ENCODE data around the gene WBP2.
"Not testable (repeated sequence)": the region's sequence is repeated elsewhere in the genome, so short reads cannot be mapped to it uniquely, and the experiment has no call there.

The WBP2 gene

DNA sequence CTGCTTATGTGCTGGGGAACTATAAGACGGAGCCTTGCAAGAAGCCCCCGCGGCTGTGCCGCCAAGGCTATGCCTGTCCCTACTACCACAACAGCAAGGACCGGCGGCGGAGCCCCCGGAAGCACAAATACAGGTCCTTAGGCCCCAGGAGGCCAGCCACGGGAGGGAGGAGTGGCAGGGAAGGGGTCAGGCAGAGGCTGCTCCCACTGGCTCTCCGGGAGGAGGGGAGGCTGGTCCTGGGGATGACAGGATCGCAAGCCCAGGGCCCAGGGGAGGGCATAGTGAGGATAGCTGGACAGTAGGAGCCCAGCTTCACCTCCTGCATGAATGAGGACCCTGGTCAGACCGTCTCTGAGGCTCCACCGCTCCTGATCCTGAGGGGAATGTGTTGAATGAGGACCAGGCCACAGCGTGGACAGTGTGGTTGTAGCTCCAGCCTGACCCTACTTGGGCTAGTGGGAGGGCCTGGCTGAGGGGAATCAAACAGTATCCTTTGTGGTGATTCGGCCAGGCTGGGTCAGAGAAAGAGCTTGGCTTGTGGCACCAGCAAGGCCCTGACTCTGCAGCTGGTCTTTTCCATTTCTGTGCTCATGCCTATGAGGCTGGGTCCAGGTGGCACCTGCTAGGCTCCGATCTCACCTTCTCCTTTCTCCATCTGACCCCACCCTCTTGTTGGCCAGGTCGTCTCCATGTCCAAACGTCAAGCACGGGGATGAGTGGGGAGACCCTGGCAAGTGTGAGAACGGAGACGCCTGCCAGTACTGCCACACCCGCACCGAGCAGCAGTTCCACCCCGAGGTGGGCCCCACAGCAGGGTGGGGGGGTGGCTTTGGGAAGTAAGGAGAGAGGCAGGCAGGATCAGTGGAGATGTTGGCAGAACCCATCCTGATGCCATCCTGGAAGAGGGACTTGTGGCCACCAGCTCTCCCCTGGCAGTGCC, 41.8 kb downstream of the WBP2 start:
- DNase-seq (ENCODE audit: low read depth): no peak

DNA sequence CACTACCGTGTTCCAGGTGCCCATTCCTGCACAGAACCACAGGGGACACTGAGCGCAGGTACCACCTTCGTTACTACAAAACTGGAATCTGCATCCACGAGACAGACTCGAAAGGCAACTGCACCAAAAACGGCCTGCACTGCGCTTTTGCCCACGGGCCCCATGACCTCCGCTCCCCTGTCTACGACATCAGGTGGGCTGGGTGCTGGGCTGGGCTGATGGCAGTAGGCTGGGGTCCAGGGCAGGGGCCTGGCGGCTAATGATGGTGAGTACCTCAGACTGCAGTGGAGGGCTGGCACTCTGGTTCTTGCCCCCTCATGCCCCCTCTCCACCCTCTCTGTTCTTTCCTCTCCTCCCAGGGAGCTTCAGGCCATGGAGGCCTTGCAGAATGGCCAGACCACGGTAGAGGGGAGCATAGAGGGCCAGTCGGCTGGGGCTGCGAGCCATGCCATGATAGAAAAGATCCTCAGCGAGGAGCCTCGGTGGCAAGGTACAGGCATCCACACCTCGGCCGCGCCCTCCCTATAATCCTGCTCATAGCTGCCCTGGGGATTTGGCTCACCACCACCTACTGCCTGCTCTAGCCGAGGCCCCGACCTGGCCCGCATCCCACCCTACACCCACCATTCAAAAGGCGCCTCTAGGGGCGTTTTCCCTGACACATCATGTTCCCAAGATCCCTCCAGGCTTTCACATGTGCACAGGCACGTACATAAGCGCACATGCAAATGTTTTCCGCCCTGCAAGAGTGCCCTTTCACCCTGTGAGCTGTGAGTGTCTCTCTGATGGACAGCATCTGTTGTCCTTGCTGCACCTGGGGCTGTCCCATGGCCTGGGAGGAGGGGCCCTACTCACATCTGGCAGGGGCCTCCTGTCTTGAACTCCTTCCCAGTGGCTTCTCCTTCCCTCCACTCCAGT, 42.8 kb downstream of the WBP2 start:
- no peak for DNase-seq (ENCODE audit: low read depth)

DNA sequence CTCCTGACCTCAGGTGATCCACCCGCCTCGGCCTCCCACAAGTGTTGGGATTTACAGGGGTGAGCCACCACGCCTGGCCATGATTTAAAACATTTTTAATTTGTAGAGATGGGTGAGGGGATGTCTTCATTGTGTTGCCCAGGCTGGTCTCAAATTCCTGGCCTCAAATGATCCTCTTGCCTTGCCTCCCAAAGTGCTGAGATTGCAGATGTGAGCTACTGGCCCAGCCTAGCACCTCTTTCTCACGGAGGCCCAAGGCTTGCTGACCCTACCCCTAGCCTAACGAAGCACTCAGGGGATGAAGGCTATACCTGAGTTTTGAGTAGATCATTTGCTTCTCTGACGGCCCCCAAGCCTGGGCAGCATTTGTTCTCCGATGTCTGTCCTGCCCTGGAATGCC, 44.0 kb downstream of the WBP2 start:
- no peak for DNase-seq (ENCODE audit: low read depth)

DNA sequence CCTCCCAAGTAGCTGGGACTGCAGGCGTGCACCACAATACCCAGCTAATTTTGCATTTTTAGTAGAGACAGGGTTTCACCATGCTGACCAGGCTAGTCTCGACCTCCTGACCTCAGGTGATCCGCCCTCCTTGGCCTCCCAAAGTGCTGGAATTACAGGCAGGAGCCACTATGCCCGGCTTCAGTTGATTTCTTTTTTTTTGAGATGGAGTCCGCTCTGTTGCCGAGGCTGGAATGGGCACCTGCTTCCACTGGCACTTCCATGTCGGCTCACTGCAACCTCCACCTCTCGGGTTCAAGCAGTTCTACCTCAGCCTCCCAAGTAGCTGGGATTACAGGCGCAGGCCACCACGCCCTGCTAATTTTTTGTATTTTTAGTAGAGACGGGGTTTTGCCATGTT, 44.4 kb downstream of the WBP2 start:
- not testable (repeated sequence) for DNase-seq (ENCODE audit: low read depth)

DNA sequence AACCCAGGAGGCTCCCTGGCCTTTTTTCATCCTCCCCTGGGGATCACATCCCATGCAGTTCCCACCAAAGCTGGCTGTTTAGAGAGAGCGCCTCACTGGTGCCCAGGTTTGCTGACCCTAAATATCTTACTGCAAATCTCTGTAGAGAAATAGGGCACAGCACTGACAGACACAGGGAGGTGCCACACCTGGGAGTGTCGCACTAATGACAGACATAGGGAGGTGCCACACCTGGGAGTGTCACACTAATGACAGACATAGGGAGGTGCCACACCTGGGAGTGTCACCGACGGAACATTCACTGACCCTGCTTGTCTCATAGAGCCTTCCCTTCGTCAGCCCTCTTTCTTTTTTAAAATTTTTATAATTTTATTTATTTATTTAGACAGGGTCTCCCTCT, 44.9 kb downstream of the WBP2 start:
- no peak for DNase-seq (ENCODE audit: low read depth)

DNA sequence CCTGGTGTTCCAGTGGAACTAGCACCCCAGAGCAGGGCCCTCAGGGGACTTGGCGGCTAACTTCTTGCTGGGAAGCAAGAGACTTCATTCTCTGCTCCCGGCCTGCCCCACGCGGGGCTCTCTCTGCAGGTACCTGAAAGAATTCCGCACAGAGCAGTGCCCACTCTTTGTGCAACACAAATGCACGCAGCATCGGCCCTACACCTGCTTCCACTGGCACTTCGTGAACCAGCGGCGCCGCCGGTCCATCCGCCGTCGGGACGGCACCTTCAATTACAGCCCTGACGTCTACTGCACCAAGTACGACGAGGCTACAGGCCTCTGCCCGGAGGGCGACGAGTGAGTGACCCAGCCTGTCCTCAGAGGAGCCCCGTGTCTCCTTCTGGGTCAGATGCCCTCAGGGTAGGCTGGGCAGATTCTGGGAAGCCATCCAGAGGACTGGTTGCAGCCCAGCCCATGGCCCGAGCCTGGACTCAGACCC, 45.5 kb downstream of the WBP2 start:
- no peak for DNase-seq (ENCODE audit: low read depth)

DNA sequence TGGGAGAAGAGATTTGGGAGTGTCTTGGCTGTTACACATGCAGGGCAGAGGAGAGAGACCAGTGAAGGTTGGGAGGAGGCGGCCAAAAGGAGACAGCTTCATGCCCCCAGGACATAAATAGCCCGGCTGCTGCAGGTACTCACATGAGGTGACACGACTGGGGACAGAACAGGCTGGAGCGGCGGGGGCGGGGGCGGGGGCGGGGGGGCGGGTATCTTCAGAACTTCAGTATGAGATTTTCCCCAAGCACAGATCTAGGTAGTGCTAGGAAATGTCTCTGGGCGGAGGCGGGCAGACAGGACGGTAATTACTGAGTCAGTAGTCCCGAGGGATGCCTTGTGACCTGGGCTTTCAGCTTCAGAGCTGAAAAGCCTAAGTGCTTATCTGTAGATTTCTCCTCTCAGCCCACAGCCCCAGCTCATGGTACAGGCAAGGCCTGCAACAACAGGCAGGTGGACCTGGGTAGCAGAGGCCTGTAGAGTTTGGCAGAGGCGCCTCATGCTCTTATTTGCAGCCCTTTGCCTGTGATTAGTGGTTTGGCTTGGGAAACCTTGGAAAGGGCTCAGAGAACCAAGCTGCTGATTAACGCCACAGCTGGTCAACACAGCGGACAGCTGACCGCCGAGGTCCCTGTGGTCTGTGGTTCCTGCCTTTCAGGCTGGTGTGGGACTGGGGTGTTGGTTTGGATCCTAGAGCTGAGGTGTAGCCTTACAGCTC, 46.1 kb downstream of the WBP2 start:
- no peak for DNase-seq (ENCODE audit: low read depth)

DNA sequence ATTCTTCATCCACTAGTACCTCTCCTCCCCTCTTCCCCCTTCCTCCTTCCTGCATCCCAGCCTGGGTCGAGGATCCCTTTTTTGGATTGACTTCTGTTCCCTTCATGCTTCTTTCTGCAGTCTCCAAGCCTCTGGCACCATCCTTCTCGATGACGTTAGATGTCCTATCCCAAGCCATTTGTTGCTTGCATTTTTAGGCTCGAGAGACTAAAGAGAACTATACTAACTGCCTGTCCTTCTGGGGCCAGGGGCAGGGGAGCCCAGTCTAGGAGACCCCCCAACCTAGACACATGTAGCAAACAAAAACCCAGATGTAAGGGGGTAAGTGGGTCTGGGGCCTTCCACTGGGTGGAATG, 46.6 kb downstream of the WBP2 start:
- no peak for DNase-seq (ENCODE audit: low read depth)

DNA sequence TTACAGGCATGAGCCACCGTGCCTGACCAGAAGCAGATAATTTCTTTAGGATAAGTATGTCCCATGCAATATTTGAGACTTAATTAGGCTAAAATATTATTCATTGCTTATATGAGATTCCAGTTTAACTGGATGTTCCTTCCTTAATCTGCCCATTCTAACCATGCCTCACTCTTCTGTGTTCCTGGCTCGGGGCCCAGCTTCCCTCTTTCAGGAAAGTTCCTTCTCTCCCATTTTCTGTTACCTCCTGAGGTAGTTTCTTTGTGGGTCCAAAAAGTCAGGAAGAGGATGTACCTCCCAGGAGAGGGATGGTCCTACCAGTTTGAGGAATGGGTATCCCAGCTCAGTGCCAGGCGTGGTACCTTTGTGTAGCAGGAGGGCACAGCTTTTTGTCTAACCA, 47.3 kb downstream of the WBP2 start:
- no peak for DNase-seq (ENCODE audit: low read depth)

DNA sequence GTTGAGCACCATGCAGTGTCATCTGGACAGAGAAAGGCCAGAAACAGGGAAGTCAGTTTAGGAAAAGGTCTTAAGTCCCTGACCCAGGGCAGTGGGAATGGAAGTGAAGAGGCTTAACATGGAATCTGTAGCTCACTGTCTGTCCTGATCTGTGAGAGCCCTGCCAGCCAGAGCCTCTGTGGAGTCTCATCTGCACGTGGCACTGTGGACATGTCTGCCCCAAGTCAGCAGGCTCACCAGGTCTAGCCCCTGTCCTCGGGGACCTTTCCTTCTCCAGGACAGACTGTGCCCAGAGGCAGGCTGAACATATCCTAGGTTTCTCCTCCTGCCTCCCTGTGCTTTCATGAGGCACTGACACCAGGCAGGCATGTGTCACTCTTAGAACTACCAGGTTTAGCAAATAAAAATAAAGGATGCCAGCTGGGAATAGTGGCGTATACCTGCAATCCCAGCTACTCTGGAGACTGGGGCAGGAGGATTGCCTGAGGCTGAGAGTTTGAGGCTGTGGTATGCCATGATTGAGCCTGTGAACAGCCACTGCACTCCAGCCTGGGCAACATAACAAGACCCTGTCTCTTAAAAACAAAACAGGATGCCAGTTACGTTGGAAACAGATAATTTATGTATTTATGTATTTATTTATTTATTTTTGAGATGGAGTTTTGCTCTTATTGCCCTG, 48.2 kb downstream of the WBP2 start:
- DNase-seq (ENCODE audit: low read depth): no peak

DNA sequence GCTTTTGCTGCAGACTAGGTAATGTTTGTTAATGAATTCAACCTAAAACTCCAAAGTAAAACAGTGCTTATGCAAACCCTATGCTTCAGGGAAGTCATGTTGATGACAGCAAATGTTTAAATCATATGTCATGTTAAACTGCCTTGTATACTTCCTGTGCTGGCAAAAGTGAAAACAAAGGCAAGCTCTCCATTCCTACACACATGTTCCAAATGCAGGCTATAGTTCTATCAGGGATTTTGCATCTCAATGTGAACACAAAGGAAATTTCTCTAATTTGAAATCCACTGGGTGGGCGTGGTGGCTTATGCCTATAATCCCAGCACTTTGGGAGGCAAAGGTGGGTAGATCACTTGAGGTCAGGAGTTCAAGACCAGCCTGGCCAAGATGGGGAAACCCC, 51.3 kb downstream of the WBP2 start:
- no peak for DNase-seq (ENCODE audit: low read depth)

DNA sequence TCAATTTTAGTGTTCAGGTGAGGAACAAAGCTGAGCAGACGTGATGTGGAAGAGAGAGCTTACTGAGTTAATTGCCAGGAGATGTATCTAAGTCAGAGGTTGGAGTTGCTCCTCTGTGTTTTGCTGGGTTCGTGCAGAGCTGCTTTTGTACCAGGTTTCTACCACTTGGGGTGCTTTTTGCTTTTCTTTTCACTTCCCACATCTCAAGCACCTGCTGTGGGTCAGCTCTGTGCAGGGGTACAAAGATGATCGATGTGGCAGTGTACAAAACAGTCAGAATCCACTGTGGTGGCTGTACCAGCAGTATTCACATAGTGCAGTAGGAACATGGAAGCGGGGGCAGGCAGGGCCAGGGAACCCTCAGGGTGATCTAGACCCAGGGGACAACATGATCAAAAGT, 55.7 kb downstream of the WBP2 start:
- DNase-seq (ENCODE audit: low read depth): no peak

DNA sequence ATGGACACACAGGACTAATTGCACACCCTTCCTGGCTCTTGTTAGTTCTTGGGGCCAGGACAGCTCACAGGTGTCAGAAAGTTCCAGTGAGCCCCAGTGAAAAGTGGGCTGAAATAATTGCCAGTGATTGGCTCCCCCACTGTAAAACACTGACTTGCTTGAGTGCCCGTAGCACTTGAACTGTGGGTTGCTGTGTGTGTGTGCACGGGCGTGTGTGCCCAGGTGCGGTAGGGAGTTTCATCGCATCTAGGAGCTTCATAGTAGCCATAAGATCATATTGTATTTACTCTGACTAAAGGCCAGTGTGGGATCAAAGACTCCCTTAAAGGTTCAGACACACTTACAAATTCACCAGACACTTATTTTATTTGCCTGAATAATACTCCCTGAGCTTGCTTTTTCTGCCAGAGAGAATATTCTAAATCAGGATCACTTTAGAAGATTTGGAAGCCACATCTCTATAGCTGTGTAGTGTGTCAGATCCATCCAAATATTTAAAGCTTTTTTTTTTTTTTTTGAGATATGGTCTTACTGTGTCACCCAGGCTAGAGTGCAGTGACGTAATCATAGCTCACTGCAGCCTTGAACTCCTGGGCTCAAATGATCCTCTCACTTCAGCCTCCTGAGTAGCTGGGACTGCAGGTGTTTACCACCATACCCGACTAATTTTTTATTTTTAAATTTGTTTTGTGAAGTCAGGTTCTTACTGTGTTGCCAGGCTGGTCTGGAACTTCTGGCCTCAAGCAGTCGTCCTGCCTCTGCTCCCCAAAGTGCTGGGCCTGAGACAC, 59.1 kb downstream of the WBP2 start:
- no peak for DNase-seq (ENCODE audit: low read depth)

Data from stimulated activated CD8-positive, alpha-beta memory T cell treated with anti-CD3 and anti-CD28 coated beads, Interleukin-12 subunit alpha, Interleukin-12 subunit beta, amount 100 ng/mL, for 4 hours (primary cell).